A549 treated with Hydrocortisone at 1 μM for 4 hours (cell line): Measurements from ENCODE around the gene ZCWPW1. TPM values are rescaled to one million over a fixed set of nuclear protein-coding genes. Genes with fewer than 3 reads are reported as not detected.

ENCODE experiments used
- total RNA-seq: library from RNA; stranded (reverse); fragments of 200-300 nt; extraction: Qiagen RNA extraction; gene quantifications from 5 replicates; pipeline ENCODE4 v1.2.3, GENCODE V29; 2022

ZCWPW1 gene
- total RNA-seq: 1.2 to 1.9 TPM (median 1.4 TPM) in 5 replicates

GRCh38 chr7:100428199-100428966 is at the start of gene ZCWPW1:
TSS of gene ZCWPW1 (minus strand) at chr7:100428703. CDS start at chr7:100420649, 8,054 bp downstream.

GRCh38 chr7:100464210-100464660 is 35.7 kb upstream of the ZCWPW1 start, which contains the start of gene SPACDR:
TSS of gene SPACDR (minus strand) at chr7:100464260. CDS start at chr7:100464025, 235 bp downstream.

GRCh38 chr7:100429637-100430492 is 1.4 kb upstream of the ZCWPW1 start, which contains the start of gene MEPCE:
TSS of gene MEPCE (plus strand) at chr7:100429831. CDS start at chr7:100430019, 188 bp downstream.

GRCh38 chr7:100373261-100373831 is 55.2 kb downstream of the ZCWPW1 start, which contains the start of gene PILRA:
TSS of gene PILRA (plus strand) at chr7:100373487. CDS start at chr7:100373657, 170 bp downstream.

GRCh38 chr7:100358027-100358856 is 70.3 kb downstream of the ZCWPW1 start, which contains the start of gene PILRB:
TSS of gene PILRB (plus strand) at chr7:100358117. CDS start at chr7:100358303, 186 bp downstream.

Other genes starting within 250 kb of the ZCWPW1 start
- gene PVRIG, start 208.8 kb downstream of the ZCWPW1 start, total RNA-seq: 0.05 TPM in 1 of 5 replicates, not detected in the others
- not detected in 5 replicates for gene SPDYE3, start 121.0 kb downstream of the ZCWPW1 start, total RNA-seq
- gene PILRB, start 70.6 kb downstream of the ZCWPW1 start, total RNA-seq: 21.9 to 28.9 TPM (median 27.4 TPM) in 5 replicates
- gene PILRA, start 55.2 kb downstream of the ZCWPW1 start, total RNA-seq: 3.3 to 5.4 TPM (median 5.2 TPM) in 5 replicates
- gene MEPCE, start 1.1 kb upstream of the ZCWPW1 start, total RNA-seq: 41.5 to 47.6 TPM (median 43.3 TPM) in 5 replicates
- 27.1 to 53.8 TPM (median 49.4 TPM) in 5 replicates for gene PPP1R35, start 7.8 kb upstream of the ZCWPW1 start, total RNA-seq
- 0.53 to 1.3 TPM (median 0.88 TPM) in 5 replicates for gene SPACDR, start 35.6 kb upstream of the ZCWPW1 start, total RNA-seq
- gene TSC22D4, start 50.5 kb upstream of the ZCWPW1 start, total RNA-seq: 48.4 to 67.7 TPM (median 57.8 TPM) in 5 replicates
- 3.0 to 7.0 TPM (median 5.1 TPM) in 5 replicates for gene NYAP1, start 55.2 kb upstream of the ZCWPW1 start, total RNA-seq
- 35.5 to 50.9 TPM (median 42.3 TPM) in 5 replicates for gene AGFG2, start 110.5 kb upstream of the ZCWPW1 start, total RNA-seq
- 0.18 to 0.85 TPM (median 0.21 TPM) in 4 of 5 replicates, not detected in the other for gene SAP25, start 145.2 kb upstream of the ZCWPW1 start, total RNA-seq
- 14.3 to 17.9 TPM (median 15.6 TPM) in 5 replicates for gene LRCH4, start 157.4 kb upstream of the ZCWPW1 start, total RNA-seq
- 0.07 to 0.35 TPM (median 0.28 TPM) in 5 replicates for gene FBXO24, start 157.6 kb upstream of the ZCWPW1 start, total RNA-seq
- 6.7 to 10.9 TPM (median 8.5 TPM) in 5 replicates for gene PCOLCE, start 173.7 kb upstream of the ZCWPW1 start, total RNA-seq
- gene MOSPD3, start 183.8 kb upstream of the ZCWPW1 start, total RNA-seq: 17.0 to 22.3 TPM (median 19.6 TPM) in 5 replicates
- 2.0 to 2.4 TPM (median 2.1 TPM) in 5 replicates for gene TFR2, start 212.8 kb upstream of the ZCWPW1 start, total RNA-seq
- not detected in 5 replicates for gene ACTL6B, start 227.7 kb upstream of the ZCWPW1 start, total RNA-seq
- gene GNB2, start 245.0 kb upstream of the ZCWPW1 start, total RNA-seq: 194 to 257 TPM (median 243 TPM) in 5 replicates